OCI-LY3 (cell line): ENCODE data around the gene MKNK2.

Experiments used
- H2AFZ ChIP-seq: fragments of 200-600, 300-600 bp; shearing (Covaris generic); 2 replicates; pipeline ENCODE4 v1.6.0; 2014; ENCODE audit warnings: antibody characterized with exemption, low read depth, low read length
- H3K27ac ChIP-seq: fragments of 200-600, 300-600 bp; sonication (generic); 2 replicates; pipeline ENCODE4 v1.5.1; 2014; ENCODE audit warnings: mild to moderate bottlenecking, low read length, moderate library complexity, mixed read lengths
- H3K27me3 ChIP-seq: fragments of 200-600, 300-600 bp; sonication (generic); 2 replicates; pipeline ENCODE4 v1.6.1; 2014; ENCODE audit warnings: low read depth, low read length, mixed read lengths
- H3K36me3 ChIP-seq: fragments of 200-600, 300-600 bp; sonication (generic); replicated peaks from 2 replicates; pipeline ENCODE3; 2014; ENCODE audit warnings: low read depth, low read length, mixed read lengths
- H3K4me1 ChIP-seq: fragments of 300-600, 200-600 bp; sonication (generic); 2 replicates; pipeline ENCODE4 v1.6.1; 2014; ENCODE audit warnings: low read length, mixed read lengths
- H3K4me2 ChIP-seq: fragments of 200-600, 300-600 bp; sonication (generic); 2 replicates; pipeline ENCODE4 v1.6.1; 2014; ENCODE audit warnings: low read length, mixed read lengths
- H3K4me3 ChIP-seq: fragments of 300-600, 200-600 bp; sonication (generic); 2 replicates; pipeline ENCODE4 v1.5.1; 2014; ENCODE audit warnings: antibody characterized with exemption, mild to moderate bottlenecking, low read length, moderate library complexity
- H3K79me2 ChIP-seq: fragments of 300-600, 200-600 bp; shearing (Covaris generic); 2 replicates; pipeline ENCODE4 v1.6.1; 2014; ENCODE audit warnings: mild to moderate bottlenecking, low read length, mixed read lengths
- H3K9ac ChIP-seq: fragments of 300-600, 200-600 bp; shearing (Covaris generic); 2 replicates; pipeline ENCODE4 v1.6.0; 2014; ENCODE audit warnings: mild to moderate bottlenecking, low read length, moderate library complexity
- H3K9me3 ChIP-seq: fragments of 200-600, 300-600 bp; shearing (Covaris generic); 2 replicates; pipeline ENCODE4 v1.6.1; 2014; ENCODE audit warnings: low read length, mixed read lengths; ENCODE audit not compliant: insufficient read depth
- H4K20me1 ChIP-seq: fragments of 200-600, 300-600 bp; sonication (generic); 2 replicates; pipeline ENCODE4 v1.6.1; 2016; ENCODE audit warnings: low read length, mixed read lengths; ENCODE audit not compliant: insufficient read depth
- EZH2phosphoT487 ChIP-seq: fragments of 200-600 bp; shearing (Covaris generic); IDR thresholded peaks from 2 replicates; pipeline ENCODE4 v1.6.1; 2018; ENCODE audit warnings: antibody characterized with exemption, mixed run types, low read depth
- TF ChIP-seq, protein P1 (sequence below): fragments of 200-600, 300-600 bp; sonication (generic); IDR thresholded peaks from 2 replicates; pipeline ENCODE4 v1.5.1; 2014; ENCODE audit warnings: antibody characterized with exemption, low read length, low read depth

Gene MKNK2

DNA sequence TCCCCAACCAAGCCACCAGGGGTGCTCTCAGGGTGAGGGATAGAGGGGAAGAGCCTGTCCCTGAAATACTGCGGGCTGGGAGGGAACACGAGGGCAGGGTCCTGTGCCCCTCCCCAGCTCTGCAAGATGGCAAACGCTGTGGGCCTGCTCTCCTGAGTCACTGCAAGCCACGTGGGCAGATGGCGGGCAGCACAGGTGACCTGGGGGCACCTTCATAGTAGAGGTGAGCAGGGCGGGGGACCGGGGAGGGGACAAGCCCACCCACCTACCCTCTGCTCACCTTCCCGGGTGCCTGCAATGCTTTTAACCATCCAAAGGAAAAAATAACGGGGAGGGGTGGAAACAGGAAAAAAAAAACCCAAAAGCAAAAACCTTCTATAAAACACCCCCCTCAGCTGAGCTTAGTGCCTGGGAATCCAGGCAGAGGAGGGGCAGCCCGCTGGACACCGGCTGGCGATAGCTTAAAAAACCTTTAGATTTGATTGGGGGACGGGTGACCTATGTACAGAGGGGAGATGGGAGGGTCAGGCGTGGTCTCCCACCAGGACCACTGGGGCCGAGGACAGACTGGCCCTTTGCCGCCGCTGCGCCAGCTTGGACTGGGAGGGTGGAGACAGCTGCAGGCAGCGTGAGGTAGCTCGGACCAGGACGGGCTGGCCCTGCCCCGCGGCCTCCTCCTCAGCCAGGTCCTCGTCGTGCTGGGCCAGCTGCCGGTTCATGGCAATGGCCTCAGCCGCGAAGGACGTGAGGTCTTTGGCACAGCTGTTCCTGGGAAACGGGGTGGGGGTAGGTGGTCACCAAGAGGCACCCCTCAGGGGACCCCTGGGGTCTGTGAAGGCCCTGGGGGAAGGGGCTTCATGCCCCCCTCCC is 11.7 kb downstream of the MKNK2 start:
- Histone ChIP-seq H3K36me3 (peaks cover 52% of the 10 kb centered on the region), H3K4me1 (peaks cover 34% of the 10 kb centered on the region), H2AFZ (no peak overlapping the region), H3K27me3 (no peaks in the 10 kb centered on the region), H3K4me3 (no peak overlapping the region), H3K27ac (no peak overlapping the region), H3K4me2 (no peak overlapping the region), H3K9me3 (no peaks in the 10 kb centered on the region), H3K79me2 (peaks cover 33% of the 10 kb centered on the region), H3K9ac (no peak overlapping the region), H4K20me1 (peaks cover 69% of the 10 kb centered on the region)
- TF ChIP-seq, protein P1, sequence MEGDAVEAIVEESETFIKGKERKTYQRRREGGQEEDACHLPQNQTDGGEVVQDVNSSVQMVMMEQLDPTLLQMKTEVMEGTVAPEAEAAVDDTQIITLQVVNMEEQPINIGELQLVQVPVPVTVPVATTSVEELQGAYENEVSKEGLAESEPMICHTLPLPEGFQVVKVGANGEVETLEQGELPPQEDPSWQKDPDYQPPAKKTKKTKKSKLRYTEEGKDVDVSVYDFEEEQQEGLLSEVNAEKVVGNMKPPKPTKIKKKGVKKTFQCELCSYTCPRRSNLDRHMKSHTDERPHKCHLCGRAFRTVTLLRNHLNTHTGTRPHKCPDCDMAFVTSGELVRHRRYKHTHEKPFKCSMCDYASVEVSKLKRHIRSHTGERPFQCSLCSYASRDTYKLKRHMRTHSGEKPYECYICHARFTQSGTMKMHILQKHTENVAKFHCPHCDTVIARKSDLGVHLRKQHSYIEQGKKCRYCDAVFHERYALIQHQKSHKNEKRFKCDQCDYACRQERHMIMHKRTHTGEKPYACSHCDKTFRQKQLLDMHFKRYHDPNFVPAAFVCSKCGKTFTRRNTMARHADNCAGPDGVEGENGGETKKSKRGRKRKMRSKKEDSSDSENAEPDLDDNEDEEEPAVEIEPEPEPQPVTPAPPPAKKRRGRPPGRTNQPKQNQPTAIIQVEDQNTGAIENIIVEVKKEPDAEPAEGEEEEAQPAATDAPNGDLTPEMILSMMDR = no peak
- no peak for TF ChIP-seq EZH2phosphoT487

DNA sequence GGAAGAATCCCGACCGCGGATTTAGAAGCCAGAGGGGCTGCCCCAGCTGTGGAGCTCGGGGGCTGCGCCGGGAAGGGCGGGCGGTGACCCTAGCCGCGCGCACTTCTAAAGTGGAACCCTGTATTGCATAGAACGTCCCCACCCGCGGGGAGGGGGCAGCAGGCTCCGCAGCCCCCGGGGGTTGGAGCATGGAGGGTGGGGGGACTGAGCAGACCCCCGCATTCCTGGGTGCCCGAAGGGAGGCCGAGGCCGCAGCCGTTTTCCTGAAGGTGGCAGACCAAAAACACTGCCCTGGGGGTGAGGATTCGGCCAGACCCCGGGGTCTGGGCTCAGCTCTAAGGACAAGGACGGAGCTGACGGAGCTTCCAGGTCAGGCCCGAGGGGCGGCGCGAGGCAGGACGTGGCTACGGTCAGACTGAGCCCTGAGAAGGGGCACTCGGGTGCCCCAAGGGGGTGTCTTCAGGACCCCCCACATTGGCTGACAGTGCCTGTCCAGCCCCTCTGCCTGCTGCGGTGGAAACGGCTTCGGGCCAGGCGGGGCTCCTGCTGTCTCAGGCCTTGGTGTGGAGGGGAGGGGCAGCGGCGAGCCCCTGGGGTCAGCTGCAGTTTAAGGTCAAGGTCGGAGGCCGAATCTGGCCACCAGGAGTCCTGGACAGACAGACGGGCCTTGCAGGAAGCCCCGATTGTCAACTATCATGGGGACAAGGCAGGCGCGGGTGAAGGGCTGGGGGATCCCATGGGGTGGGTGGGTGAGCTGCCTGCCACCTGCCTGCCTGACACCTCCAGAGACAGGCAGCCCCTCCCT is 12.6 kb downstream of the MKNK2 start:
- peaks cover 29% of the 10 kb centered on the region for H3K4me1 ChIP-seq
- no peaks in the 10 kb centered on the region for H3K9me3 ChIP-seq
- no peak overlapping the region for H3K27ac ChIP-seq
- H3K9ac ChIP-seq = no peak overlapping the region
- H3K79me2 ChIP-seq = peaks cover 27% of the 10 kb centered on the region
- peaks cover 61% of the 10 kb centered on the region for H4K20me1 ChIP-seq
- no peak overlapping the region for H3K4me2 ChIP-seq
- H2AFZ ChIP-seq = no peak overlapping the region
- H3K27me3 ChIP-seq = no peaks in the 10 kb centered on the region
- peaks cover 49% of the 10 kb centered on the region for H3K36me3 ChIP-seq
- H3K4me3 ChIP-seq = no peak overlapping the region
- TF ChIP-seq, protein P1 = no peak
- TF ChIP-seq EZH2phosphoT487 = no peak

DNA sequence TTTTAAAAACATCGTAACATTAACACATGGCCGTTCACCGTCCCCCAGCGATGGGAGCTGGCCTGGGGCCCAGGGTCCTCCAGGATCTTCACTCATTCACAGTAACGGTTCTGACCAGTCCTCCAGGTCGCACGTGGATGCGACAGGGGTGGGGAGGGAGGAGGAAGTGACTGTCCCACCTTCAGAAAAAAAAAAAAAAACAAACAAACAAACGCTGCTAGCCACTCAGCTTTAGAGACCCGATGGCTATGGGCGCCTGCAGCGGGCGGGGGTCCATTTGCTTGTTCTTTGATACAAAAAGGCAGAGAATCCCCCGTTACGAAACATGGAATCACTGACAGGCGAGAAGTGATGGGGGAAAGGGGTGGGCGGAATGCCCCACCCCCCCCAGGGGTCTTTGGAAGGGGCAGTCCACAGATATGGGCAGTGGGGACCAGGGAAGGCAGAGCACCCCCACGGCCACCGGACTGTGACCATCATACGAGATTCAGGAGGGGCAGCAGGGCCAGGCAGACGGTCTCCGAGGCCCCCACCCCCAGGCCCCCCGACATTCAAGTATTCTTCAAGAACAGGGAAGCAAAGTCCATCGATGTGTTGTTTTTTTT is 13.3 kb downstream of the MKNK2 start:
- H3K79me2 ChIP-seq = peaks cover 20% of the 10 kb centered on the region
- no peak overlapping the region for H3K9ac ChIP-seq
- H3K36me3 ChIP-seq = peaks cover 45% of the 10 kb centered on the region
- no peak overlapping the region for H3K27ac ChIP-seq
- H2AFZ ChIP-seq = no peak overlapping the region
- no peak overlapping the region for H3K4me3 ChIP-seq
- H3K4me2 ChIP-seq = no peak overlapping the region
- H4K20me1 ChIP-seq = peaks cover 53% of the 10 kb centered on the region
- no peak for TF ChIP-seq EZH2phosphoT487
- TF ChIP-seq, protein P1 = no peak
- H3K27me3 ChIP-seq = 0 out of 2 replicates have a peak, but pooled peaks cover under 1% of the 10 kb centered on the region
- H3K9me3 ChIP-seq = no peaks in the 10 kb centered on the region
- H3K4me1 ChIP-seq = peaks cover 22% of the 10 kb centered on the region
